GM21717 (cell line): ENCODE data around the gene ALCAM.
"Not testable (repeated sequence)": the region's sequence is repeated elsewhere in the genome, so short reads cannot be mapped to it uniquely, and the experiment has no call there.

ENCODE experiments used
- ATAC-seq: cut with Tn5 transposase; IDR thresholded peaks from one replicate; pipeline ENCODE4 v1.9.1; 2021; ENCODE audit warnings: mild to moderate bottlenecking, moderate library complexity; ENCODE audit not compliant: unreplicated experiment

Gene ALCAM

GRCh38 chr3:105564546-105565288, 198.0 kb downstream of the ALCAM start:
- no peak for ATAC-seq

GRCh38 chr3:105571005-105571404, 204.3 kb downstream of the ALCAM start:
- ATAC-seq: no peak

- no peak for ATAC-seq
Measured at GRCh38 chr3:105572501-105572900, 205.8 kb downstream of the ALCAM start.

GRCh38 chr3:105579439-105579838, 212.7 kb downstream of the ALCAM start:
- no peak for ATAC-seq

GRCh38 chr3:105580296-105580965, 213.7 kb downstream of the ALCAM start:
- ATAC-seq: no peak

GRCh38 chr3:105582015-105582414, 215.3 kb downstream of the ALCAM start:
- ATAC-seq: no peak

GRCh38 chr3:105584003-105584790, 217.5 kb downstream of the ALCAM start:
- ATAC-seq: no peak

- ATAC-seq: no peak
Measured at GRCh38 chr3:105593315-105593714, 226.6 kb downstream of the ALCAM start.

- ATAC-seq: no peak
Measured at GRCh38 chr3:105594219-105594618, 227.5 kb downstream of the ALCAM start.

- ATAC-seq: no peak
Measured at GRCh38 chr3:105598042-105598796, 231.5 kb downstream of the ALCAM start.

- ATAC-seq: no peak
Measured at GRCh38 chr3:105599350-105599749, 232.6 kb downstream of the ALCAM start.

GRCh38 chr3:105601756-105602155, 235.0 kb downstream of the ALCAM start:
- ATAC-seq: not testable (repeated sequence)

- ATAC-seq: not testable (repeated sequence)
Measured at GRCh38 chr3:105602286-105602685, 235.6 kb downstream of the ALCAM start.

GRCh38 chr3:105603516-105603915, 236.8 kb downstream of the ALCAM start:
- ATAC-seq: not testable (repeated sequence)

GRCh38 chr3:105606016-105606415, 239.3 kb downstream of the ALCAM start:
- no peak for ATAC-seq

- ATAC-seq: no peak
Measured at GRCh38 chr3:105608623-105609022, 241.9 kb downstream of the ALCAM start.

GRCh38 chr3:105610473-105610872, 243.8 kb downstream of the ALCAM start:
- no peak for ATAC-seq

GRCh38 chr3:105611304-105612192, 244.8 kb downstream of the ALCAM start:
- ATAC-seq: no peak

- no peak for ATAC-seq
Measured at GRCh38 chr3:105613120-105613519, 246.4 kb downstream of the ALCAM start.
